ENCODE results near the gene PPFIBP2. TPM values are rescaled to one million over a fixed set of nuclear protein-coding genes. Genes with fewer than 3 reads are reported as not detected.

The PPFIBP2 gene
- total RNA-seq, 1 donor from 2014 or later: 65.8 TPM

- Mint-ChIP-seq H3K4me1 (peaks cover 41% of the 10 kb centered on the region), H3K4me3 (no peak overlapping the region), H3K36me3 (peaks cover 13% of the 10 kb centered on the region), H3K27ac (no peak overlapping the region), H3K27me3 (ENCODE audit: low read depth) (no peaks in the 10 kb centered on the region), H3K9me3 (no peaks in the 10 kb centered on the region)
- TF ChIP-seq CTCF (IDR thresholded peaks at IDR 0.05; ENCODE audit: unreplicated experiment): no peak
- no peak for DNase-seq (ENCODE audit: low spot score in 2 of 2, unreplicated experiment in 2 of 2)
These were observed 78.2 kb downstream of the PPFIBP2 start for GRCh38 chr11:7591987-7592386.

GRCh38 chr11:7592711-7593110 lies 78.9 kb downstream of the PPFIBP2 start:
- Mint-ChIP-seq H3K4me3 (no peak overlapping the region), H3K27ac (peak overlapping the region; percentile 54), H3K27me3 (ENCODE audit: low read depth) (no peaks in the 10 kb centered on the region), H3K9me3 (no peaks in the 10 kb centered on the region), H3K4me1 (peaks cover 42% of the 10 kb centered on the region), H3K36me3 (peaks cover 10% of the 10 kb centered on the region)
- TF ChIP-seq CTCF (IDR thresholded peaks at IDR 0.05; ENCODE audit: unreplicated experiment): no peak
- DNase-seq (ENCODE audit: low spot score in 2 of 2, unreplicated experiment in 2 of 2): no peak

- H3K4me1 Mint-ChIP-seq: peaks cover 46% of the 10 kb centered on the region
- no peak overlapping the region for H3K4me3 Mint-ChIP-seq
- no peak for TF ChIP-seq CTCF (IDR thresholded peaks at IDR 0.05; ENCODE audit: unreplicated experiment)
- H3K27me3 Mint-ChIP-seq (ENCODE audit: low read depth): no peaks in the 10 kb centered on the region
- peaks cover 10% of the 10 kb centered on the region for H3K36me3 Mint-ChIP-seq
- no peak for DNase-seq (ENCODE audit: low spot score in 2 of 2, unreplicated experiment in 2 of 2)
- H3K27ac Mint-ChIP-seq: peak overlapping the region; percentile 85
- no peaks in the 10 kb centered on the region for H3K9me3 Mint-ChIP-seq
These were observed 79.7 kb downstream of the PPFIBP2 start for GRCh38 chr11:7593481-7593880.

- TF ChIP-seq CTCF (IDR thresholded peaks at IDR 0.05; ENCODE audit: unreplicated experiment): no peak
- Mint-ChIP-seq H3K27ac (peak overlapping the region; percentile 93), H3K4me1 (peaks cover 59% of the 10 kb centered on the region), H3K36me3 (peaks cover 7% of the 10 kb centered on the region), H3K9me3 (no peaks in the 10 kb centered on the region), H3K27me3 (ENCODE audit: low read depth) (no peaks in the 10 kb centered on the region), H3K4me3 (no peak overlapping the region)
- DNase-seq (ENCODE audit: low spot score in 2 of 2, unreplicated experiment in 2 of 2): no peak
These were observed 81.4 kb downstream of the PPFIBP2 start for GRCh38 chr11:7595016-7595866.

GRCh38 chr11:7595951-7596350 lies 82.2 kb downstream of the PPFIBP2 start:
- DNase-seq (ENCODE audit: low spot score in 2 of 2, unreplicated experiment in 2 of 2): no peak
- peaks cover 3% of the 10 kb centered on the region for H3K36me3 Mint-ChIP-seq
- peak overlapping the region; percentile 93 for H3K27ac Mint-ChIP-seq
- H3K4me3 Mint-ChIP-seq: no peak overlapping the region
- no peaks in the 10 kb centered on the region for H3K27me3 Mint-ChIP-seq (ENCODE audit: low read depth)
- no peaks in the 10 kb centered on the region for H3K9me3 Mint-ChIP-seq
- TF ChIP-seq CTCF (IDR thresholded peaks at IDR 0.05; ENCODE audit: unreplicated experiment): no peak
- peaks cover 65% of the 10 kb centered on the region for H3K4me1 Mint-ChIP-seq
